Fibroblast of lung (primary cell): ENCODE results near the gene TCIRG1.

ENCODE experiments used
- EZH2 ChIP-seq: IDR thresholded peaks from 2 replicates; pipeline ENCODE4 v1.5.1; 2012; ENCODE audit warnings: low read length, control low read depth, mild to moderate bottlenecking; ENCODE audit errors: missing control alignments
- TF ChIP-seq, protein P1 (sequence below), 2 donors: IDR thresholded peaks in 1 of 2; conservative IDR thresholded peaks in 1 of 2; 1 replicate in 1 of 2; 2 replicates in 1 of 2; pipeline ENCODE4 v1.5.1; 2011 to 2012; ENCODE audit warnings: low read length in 2 of 2, control low read depth in 1 of 2, inconsistent platforms in 1 of 2, low read depth in 1 of 2, mild to moderate bottlenecking in 1 of 2

DNA sequence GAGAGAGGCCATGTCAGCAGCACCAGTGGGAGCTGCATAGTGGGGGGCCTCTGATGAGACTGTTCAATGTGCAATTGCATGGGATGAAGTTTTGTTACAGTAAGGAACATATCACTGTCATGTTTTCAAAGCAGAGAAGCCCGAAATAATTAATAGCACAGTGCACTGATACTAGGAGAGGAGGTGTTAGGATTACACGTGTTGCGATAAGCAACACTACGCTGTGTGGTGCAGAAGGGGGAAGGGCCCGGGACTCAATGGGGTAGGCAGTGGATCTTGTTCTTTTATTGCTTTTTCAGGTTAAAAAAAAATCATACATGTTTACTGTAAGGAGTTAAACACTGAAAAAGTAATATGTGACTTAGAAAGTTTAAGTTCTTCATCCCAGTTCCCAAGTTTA lies 29.2 kb downstream of the TCIRG1 start:
- TF ChIP-seq, protein P1, sequence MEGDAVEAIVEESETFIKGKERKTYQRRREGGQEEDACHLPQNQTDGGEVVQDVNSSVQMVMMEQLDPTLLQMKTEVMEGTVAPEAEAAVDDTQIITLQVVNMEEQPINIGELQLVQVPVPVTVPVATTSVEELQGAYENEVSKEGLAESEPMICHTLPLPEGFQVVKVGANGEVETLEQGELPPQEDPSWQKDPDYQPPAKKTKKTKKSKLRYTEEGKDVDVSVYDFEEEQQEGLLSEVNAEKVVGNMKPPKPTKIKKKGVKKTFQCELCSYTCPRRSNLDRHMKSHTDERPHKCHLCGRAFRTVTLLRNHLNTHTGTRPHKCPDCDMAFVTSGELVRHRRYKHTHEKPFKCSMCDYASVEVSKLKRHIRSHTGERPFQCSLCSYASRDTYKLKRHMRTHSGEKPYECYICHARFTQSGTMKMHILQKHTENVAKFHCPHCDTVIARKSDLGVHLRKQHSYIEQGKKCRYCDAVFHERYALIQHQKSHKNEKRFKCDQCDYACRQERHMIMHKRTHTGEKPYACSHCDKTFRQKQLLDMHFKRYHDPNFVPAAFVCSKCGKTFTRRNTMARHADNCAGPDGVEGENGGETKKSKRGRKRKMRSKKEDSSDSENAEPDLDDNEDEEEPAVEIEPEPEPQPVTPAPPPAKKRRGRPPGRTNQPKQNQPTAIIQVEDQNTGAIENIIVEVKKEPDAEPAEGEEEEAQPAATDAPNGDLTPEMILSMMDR (conservative IDR thresholded peaks at IDR 0.05 in 1 of 2, IDR thresholded peaks at IDR 0.05 in 1 of 2; ENCODE audit: low read depth in 1 of 2, low read length in 2 of 2): no peak
- TF ChIP-seq EZH2: no peak
